PC-9 (cell line): ENCODE measurements around the gene BRD8.

Experiments
- CTCF ChIP-seq: fragments of 200-600 bp; sonication (generic); conservative IDR thresholded peaks from 2 replicates; pipeline ENCODE4 v1.6.1; 2017; ENCODE audit warnings: mixed run types, antibody characterized with exemption, mild to moderate bottlenecking, moderate library complexity
- EZH2 ChIP-seq: fragments of 200-600 bp; sonication (generic); IDR thresholded peaks from 2 replicates; pipeline ENCODE4 v1.8.0; 2017; ENCODE audit warnings: antibody characterized with exemption, low read depth

GRCh38 chr5:138226910-138227309, 48.5 kb upstream of the BRD8 start:
- TF ChIP-seq CTCF (no peak), EZH2 (no peak)
